Adrenal gland (tissue), 12 donors: ENCODE measurements around the gene GNAT1. TPM values are rescaled to one million over a fixed set of nuclear protein-coding genes. Genes with fewer than 3 reads are reported as not detected.
A peak's percentile ranks its signal among the peaks of the same experiment; 100 is the strongest.

ENCODE experiments used
- DNase-seq, 7 donors: peaks; one replicate each; pipeline ENCODE4 v3.0.0-alpha.2; 2019 to 2020
- H3K27ac ChIP-seq, 5 donors: fragments of 200-600 bp; sonication (generic) in 4 of 5; 1 replicate in 3 of 5; 2 replicates in 2 of 5; pipeline versions ENCODE4 v1.5.1 to v1.8.0; 2016 to 2020; ENCODE audit warnings: mild to moderate bottlenecking in 1 of 5
- H3K27me3 ChIP-seq: fragments of 200-600 bp; 2 replicates; pipeline ENCODE4 v1.8.0; 2021
- H3K36me3 ChIP-seq, 2 donors: fragments of 200-600 bp; replicated peaks in 1 of 2; 1 replicate in 1 of 2; 2 replicates in 1 of 2; pipeline versions ENCODE4 v1.5.1 to v1.8.0; 2018 to 2022
- H3K4me1 ChIP-seq, 2 donors: fragments of 200-600 bp; replicated peaks in 1 of 2; 1 replicate in 1 of 2; 2 replicates in 1 of 2; pipeline versions ENCODE4 v1.5.1 to v1.8.0; 2018 to 2021
- H3K4me3 ChIP-seq, 4 donors: fragments of 200-600 bp; sonication (generic) in 3 of 4; one replicate each; pipeline ENCODE4 v1.5.1; 2016 to 2018
- H3K9me3 ChIP-seq, 3 donors: fragments of 200-600 bp; sonication (generic) in 1 of 3; replicated peaks in 1 of 3; 1 replicate in 2 of 3; 2 replicates in 1 of 3; pipeline versions ENCODE4 v1.5.1 to v1.8.0; 2016 to 2021
- POLR2A ChIP-seq, 2 donors: fragments of 450-650 bp; IDR thresholded peaks; one replicate each; pipeline ENCODE4 v1.6.1; 2017; ENCODE audit warnings: antibody characterized with exemption in 2 of 2, mild to moderate bottlenecking in 2 of 2, moderate library complexity in 1 of 2
- WGBS, 4 donors: extraction: QIAGEN DNeasy Blood & Tissue Kit in 2 of 4; methylation state at CpG; one replicate each; pipeline versions ENCODE4 v1.1.5 to v1.1.7; 2013 to 2017; 5-methylcytosine and 5-hydroxymethylcytosine counted together
- intact Hi-C, 2 donors: fragments of 100-400 bp; cut with DNase I; formaldehyde crosslinking; loops; one replicate each; pipeline versions ENCODE4 v1.14.1 to v1.15.0; 2022 to 2023
- polyA plus RNA-seq, 3 donors: library from polyadenylated mRNA; stranded (reverse); fragments of 200-250 nt in 2 of 3; fragments of 350-450 nt in 1 of 3; fragmentation: Illumina TruSeq in 1 of 3; extraction: RNeasy Lipid Tissue Mini Kit (QIAGEN cat#74804) in 1 of 3; gene quantifications; one replicate each; pipeline ENCODE4 v1.2.3, GENCODE V29; 2013 to 2014
- total RNA-seq, 9 donors: library from RNA; depleted of rRNA in 4 of 9; stranded (reverse); fragments of >200 nt in 4 of 9; fragments of 120-200 nt in 1 of 9; fragmentation: NEBNext Ultra II Directional in 1 of 9; extraction: Animal tissue kit (Norgen Biotek cat#: 25700) in 1 of 9; gene quantifications; one replicate each; pipeline versions ENCODE4 v1.1.0 to v1.2.4, GENCODE V29; 2013 to 2023
- TF ChIP-seq, protein P1 (sequence below), 6 experiments: fragments of 450-650 bp in 4 of 6; fragments of 200-600 bp in 2 of 6; sonication (generic) in 1 of 6; IDR thresholded peaks; 1 replicate in 5 of 6; 2 replicates in 1 of 6; pipeline versions ENCODE4 v1.5.1 to v1.8.0; 2016 to 2021; ENCODE audit warnings: antibody characterized with exemption in 6 of 6, mild to moderate bottlenecking in 2 of 6, moderate library complexity in 1 of 6
- donor health status: healthy with polysubstance abuse.
- donor health status: Bipolar disorder and iron deficiency.
- donor health status: DM: yes; HTN: yes; CAD: no.
- donor health status: DM: no; HTN: no; CAD: no.
- donor health status: DM: no; HTN: no; CAD: no.
- donor health status: DM: yes; HTN: yes; CAD: no.

Gene GNAT1
- total and polyA plus RNA-seq, 12 donors, result not detected

DNA sequence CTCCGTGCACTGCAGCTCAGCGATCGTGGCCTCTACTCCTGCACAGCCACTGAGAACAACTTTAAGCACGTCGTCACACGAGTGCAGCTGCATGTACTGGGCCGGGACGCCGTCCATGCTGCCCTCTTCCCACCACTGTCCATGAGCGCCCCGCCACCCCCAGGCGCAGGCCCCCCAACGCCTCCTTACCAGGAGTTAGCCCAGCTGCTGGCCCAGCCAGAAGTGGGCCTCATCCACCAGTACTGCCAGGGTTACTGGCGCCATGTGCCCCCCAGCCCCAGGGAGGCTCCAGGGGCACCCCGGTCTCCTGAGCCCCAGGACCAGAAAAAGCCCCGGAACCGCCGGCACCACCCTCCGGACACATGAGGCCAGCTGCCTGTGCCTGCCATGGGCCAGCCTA, 3.7 kb upstream of the GNAT1 start:
- TF ChIP-seq, protein P1, sequence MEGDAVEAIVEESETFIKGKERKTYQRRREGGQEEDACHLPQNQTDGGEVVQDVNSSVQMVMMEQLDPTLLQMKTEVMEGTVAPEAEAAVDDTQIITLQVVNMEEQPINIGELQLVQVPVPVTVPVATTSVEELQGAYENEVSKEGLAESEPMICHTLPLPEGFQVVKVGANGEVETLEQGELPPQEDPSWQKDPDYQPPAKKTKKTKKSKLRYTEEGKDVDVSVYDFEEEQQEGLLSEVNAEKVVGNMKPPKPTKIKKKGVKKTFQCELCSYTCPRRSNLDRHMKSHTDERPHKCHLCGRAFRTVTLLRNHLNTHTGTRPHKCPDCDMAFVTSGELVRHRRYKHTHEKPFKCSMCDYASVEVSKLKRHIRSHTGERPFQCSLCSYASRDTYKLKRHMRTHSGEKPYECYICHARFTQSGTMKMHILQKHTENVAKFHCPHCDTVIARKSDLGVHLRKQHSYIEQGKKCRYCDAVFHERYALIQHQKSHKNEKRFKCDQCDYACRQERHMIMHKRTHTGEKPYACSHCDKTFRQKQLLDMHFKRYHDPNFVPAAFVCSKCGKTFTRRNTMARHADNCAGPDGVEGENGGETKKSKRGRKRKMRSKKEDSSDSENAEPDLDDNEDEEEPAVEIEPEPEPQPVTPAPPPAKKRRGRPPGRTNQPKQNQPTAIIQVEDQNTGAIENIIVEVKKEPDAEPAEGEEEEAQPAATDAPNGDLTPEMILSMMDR (IDR thresholded peaks at IDR 0.05), result no peak
- no peak for TF ChIP-seq POLR2A (IDR thresholded peaks at IDR 0.05)
- Histone ChIP-seq H3K27me3 (no peaks in the 10 kb centered on the region), H3K9me3 (no peaks in the 10 kb centered on the region), H3K4me3 (no peak overlapping the region), H3K4me1 (no peaks in the 10 kb centered on the region), H3K36me3 (no peaks in the 10 kb centered on the region), H3K27ac (no peak overlapping the region)
- DNase-seq, result no peak
- WGBS, 4 donors, result 88 to 97% (median 91%) methylated on average over 15 to 19 of the region's 19 CpGs
- intact Hi-C loops, result no loop called here

DNA sequence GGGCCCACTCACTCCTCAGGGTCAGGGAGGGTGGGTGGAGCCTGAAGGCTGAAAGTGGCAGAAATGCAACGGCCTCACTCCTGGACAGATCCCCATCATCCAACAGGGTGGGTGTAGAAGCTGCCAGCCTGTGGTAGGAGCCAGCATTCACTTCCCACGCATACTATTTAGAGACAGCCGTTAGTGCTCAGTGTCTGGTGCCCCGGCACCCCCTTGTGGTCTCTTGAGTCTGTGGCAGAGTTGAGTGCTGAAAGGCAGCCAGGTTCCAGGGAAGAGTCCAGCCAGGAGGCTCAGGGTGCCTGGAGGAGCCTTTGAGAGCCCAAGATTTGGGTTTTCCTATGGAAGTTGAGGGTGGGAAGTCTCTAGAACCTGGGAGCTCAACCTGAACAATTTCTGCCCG, 2.1 kb upstream of the GNAT1 start:
- intact Hi-C loops, result no loop called here
- H3K4me3 ChIP-seq, result no peak overlapping the region
- WGBS, 4 donors, result 6 to 12% (median 9%) methylated on average over 4 to 5 of the region's 5 CpGs

DNA sequence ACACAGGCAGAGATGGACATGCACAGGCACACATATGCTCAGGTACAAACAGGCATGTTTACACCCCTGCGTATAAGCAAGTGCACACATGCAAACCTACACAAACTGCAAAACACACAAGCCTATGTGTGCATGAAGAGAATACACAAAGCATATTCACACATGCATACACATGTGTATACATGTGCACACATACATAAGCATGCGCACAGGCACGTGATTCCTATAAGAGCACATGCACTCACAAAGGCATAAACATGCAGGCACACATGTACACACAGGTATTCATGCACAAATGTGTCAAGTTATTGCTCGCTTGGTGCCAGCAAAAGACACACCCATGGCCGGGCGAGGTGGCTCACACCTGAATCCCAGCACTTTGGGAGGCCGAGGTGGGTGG, 1.4 kb upstream of the GNAT1 start:
- WGBS, 4 donors, result 73 to 92% (median 80%) methylated on average over 4 to 7 of the region's 7 CpGs
- Histone ChIP-seq H3K4me3 (no peak overlapping the region), H3K27me3 (peaks cover 16% of the 10 kb centered on the region), H3K27ac (no peak overlapping the region), H3K36me3 (no peaks in the 10 kb centered on the region), H3K9me3 (no peaks in the 10 kb centered on the region), H3K4me1 (peaks cover 0 to 7% of the 10 kb centered on the region in 2 donors)
- TF ChIP-seq, protein P1 (IDR thresholded peaks at IDR 0.05), result no peak
- no peak for TF ChIP-seq POLR2A (IDR thresholded peaks at IDR 0.05)
- no peak for DNase-seq
- intact Hi-C loops, result loop anchor here (2.0 to 5.0 kb wide), 2 partner anchors 67 to 87 kb away; partner anchors contain the start of gene LSMEM2 (in 1 of the 2)

More for the DNA sequence above, 2.1 kb upstream of the GNAT1 start:
- Histone ChIP-seq H3K9me3 (no peaks in the 10 kb centered on the region), H3K4me1 (peaks cover 0 to 2% of the 10 kb centered on the region in 2 donors), H3K36me3 (no peaks in the 10 kb centered on the region), H3K27me3 (peaks cover 15% of the 10 kb centered on the region), H3K27ac (no peak overlapping the region)
- TF ChIP-seq, protein P1 (IDR thresholded peaks at IDR 0.05), result peak; percentile 47 to 86 (median 76)
- no peak for TF ChIP-seq POLR2A (IDR thresholded peaks at IDR 0.05)
- peak; percentile 69 to 90 (median 81) for DNase-seq

- no peaks in the 10 kb centered on the region for H3K36me3 ChIP-seq
- TF ChIP-seq, protein P1 (IDR thresholded peaks at IDR 0.05), result no peak
- TF ChIP-seq POLR2A (IDR thresholded peaks at IDR 0.05), result no peak
- H3K27me3 ChIP-seq, result peaks cover 25% of the 10 kb centered on the region
- no peak for DNase-seq
- no peak overlapping the region for H3K4me3 ChIP-seq
- H3K9me3 ChIP-seq, result no peaks in the 10 kb centered on the region
- intact Hi-C loops, result loop anchor here (2.0 to 5.0 kb wide), 4 partner anchors 33 to 85 kb away; partner anchors contain the start of gene LSMEM2 (in 1 of the 2)
- H3K27ac ChIP-seq, result no peak overlapping the region
- peaks cover 0 to 7% of the 10 kb centered on the region in 2 donors for H3K4me1 ChIP-seq
- WGBS, 4 donors, result 67 to 77% (median 73%) methylated on average over 4 to 8 of the region's 8 CpGs
Measured at GRCh38 chr3:50192124-50192523, 714 bp downstream of the GNAT1 start.
